Gastroesophageal sphincter (tissue), 3 donors: ENCODE measurements around the gene PDE10A.

Source experiments
- EP300 ChIP-seq: sonication (generic); formaldehyde crosslinking; IDR thresholded peaks from one replicate; pipeline ENCODE4 v1.6.1; 2017; ENCODE audit warnings: antibody characterized with exemption, mild to moderate bottlenecking
- POLR2A ChIP-seq, 2 donors: fragments of 450-650 bp; IDR thresholded peaks; one replicate each; pipeline ENCODE4 v1.6.1; 2017; ENCODE audit warnings: antibody characterized with exemption in 2 of 2, mild to moderate bottlenecking in 2 of 2, moderate library complexity in 1 of 2
- POLR2AphosphoS5 ChIP-seq: sonication (generic); formaldehyde crosslinking; IDR thresholded peaks from one replicate; pipeline ENCODE4 v1.6.1; 2017; ENCODE audit warnings: antibody characterized with exemption
- TF ChIP-seq, protein P1 (sequence below), 4 experiments: fragments of 200-600 bp in 2 of 4; fragments of 450-650 bp in 2 of 4; sonication (generic) in 1 of 4; IDR thresholded peaks; one replicate each; pipeline ENCODE4 v1.5.1; 2017 to 2019; ENCODE audit warnings: antibody characterized with exemption in 4 of 4, mild to moderate bottlenecking in 2 of 4, moderate library complexity in 2 of 4

DNA sequence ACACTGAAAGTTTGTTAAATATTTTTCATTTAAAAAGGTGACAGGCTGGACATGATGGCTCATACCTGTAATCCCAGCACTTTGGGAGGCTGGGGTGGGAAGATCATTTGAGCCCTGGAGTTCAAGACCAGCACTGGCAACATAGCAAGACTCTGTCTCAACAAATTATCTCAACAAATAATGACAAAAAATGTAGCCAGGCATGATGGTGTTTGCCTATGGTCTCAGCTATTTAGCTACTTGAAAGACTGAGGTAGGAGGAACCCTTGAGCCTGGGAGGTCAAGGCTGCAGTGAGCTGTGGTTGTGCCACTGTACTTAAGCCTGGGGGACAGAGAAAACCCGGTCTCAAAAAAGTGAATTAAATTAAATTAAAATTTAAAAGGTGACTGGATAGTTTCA is 297.7 kb downstream of the PDE10A start:
- no peak for TF ChIP-seq POLR2A (IDR thresholded peaks at IDR 0.05)
- TF ChIP-seq, protein P1, sequence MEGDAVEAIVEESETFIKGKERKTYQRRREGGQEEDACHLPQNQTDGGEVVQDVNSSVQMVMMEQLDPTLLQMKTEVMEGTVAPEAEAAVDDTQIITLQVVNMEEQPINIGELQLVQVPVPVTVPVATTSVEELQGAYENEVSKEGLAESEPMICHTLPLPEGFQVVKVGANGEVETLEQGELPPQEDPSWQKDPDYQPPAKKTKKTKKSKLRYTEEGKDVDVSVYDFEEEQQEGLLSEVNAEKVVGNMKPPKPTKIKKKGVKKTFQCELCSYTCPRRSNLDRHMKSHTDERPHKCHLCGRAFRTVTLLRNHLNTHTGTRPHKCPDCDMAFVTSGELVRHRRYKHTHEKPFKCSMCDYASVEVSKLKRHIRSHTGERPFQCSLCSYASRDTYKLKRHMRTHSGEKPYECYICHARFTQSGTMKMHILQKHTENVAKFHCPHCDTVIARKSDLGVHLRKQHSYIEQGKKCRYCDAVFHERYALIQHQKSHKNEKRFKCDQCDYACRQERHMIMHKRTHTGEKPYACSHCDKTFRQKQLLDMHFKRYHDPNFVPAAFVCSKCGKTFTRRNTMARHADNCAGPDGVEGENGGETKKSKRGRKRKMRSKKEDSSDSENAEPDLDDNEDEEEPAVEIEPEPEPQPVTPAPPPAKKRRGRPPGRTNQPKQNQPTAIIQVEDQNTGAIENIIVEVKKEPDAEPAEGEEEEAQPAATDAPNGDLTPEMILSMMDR (IDR thresholded peaks at IDR 0.05): no peak
- no peak for TF ChIP-seq POLR2AphosphoS5
- no peak for TF ChIP-seq EP300
